Smooth muscle cell (in vitro differentiated cells): ENCODE results near the gene PTPN1. TPM values are rescaled to one million over a fixed set of nuclear protein-coding genes. Genes with fewer than 3 reads are reported as not detected.

Experiments
- DNase-seq: peaks from one replicate; lab custom pipeline; 2025; ENCODE audit not compliant: unreplicated experiment; lab: John Stamatoyannopoulos, UW
- H2AFZ ChIP-seq: fragments of 200-600 bp; sonication (generic); 2 replicates; pipeline ENCODE4 v1.6.0; 2016; ENCODE audit warnings: antibody characterized with exemption, low read depth, mild to moderate bottlenecking
- H3F3A ChIP-seq: fragments of 200-600 bp; sonication (generic); 2 replicates; pipeline ENCODE4 v1.6.0; 2017; ENCODE audit warnings: antibody characterized with exemption, low read depth
- H3K27ac ChIP-seq: fragments of 200-600 bp; sonication (generic); 2 replicates; pipeline ENCODE4 v1.5.1; 2016; ENCODE audit warnings: low read depth, mild to moderate bottlenecking
- H3K27me3 ChIP-seq: fragments of 200-600 bp; sonication (generic); 2 replicates; pipeline ENCODE4 v1.6.1; 2016; ENCODE audit warnings: low read depth, mild to moderate bottlenecking
- H3K36me3 ChIP-seq: fragments of 200-600 bp; sonication (generic); 2 replicates; pipeline ENCODE4 v1.5.1; 2016; ENCODE audit warnings: low read depth
- H3K4me1 ChIP-seq: fragments of 200-600 bp; sonication (generic); 2 replicates; pipeline ENCODE4 v1.5.1; 2016; ENCODE audit warnings: low read depth
- H3K4me2 ChIP-seq: fragments of 200-600 bp; sonication (generic); 2 replicates; pipeline ENCODE4 v1.6.0; 2016; ENCODE audit warnings: mild to moderate bottlenecking
- H3K4me3 ChIP-seq: fragments of 200-600 bp; sonication (generic); 2 replicates; pipeline ENCODE4 v1.5.1; 2016; ENCODE audit warnings: mild to moderate bottlenecking
- H3K79me2 ChIP-seq: fragments of 200-600 bp; sonication (generic); 2 replicates; pipeline ENCODE4 v1.6.0; 2016; ENCODE audit warnings: low read depth, mild to moderate bottlenecking
- H3K9ac ChIP-seq: fragments of 200-600 bp; sonication (generic); 2 replicates; pipeline ENCODE4 v1.6.0; 2016; ENCODE audit warnings: low read depth
- H3K9me3 ChIP-seq: fragments of 200-600 bp; sonication (generic); replicated peaks from 2 replicates; pipeline ENCODE4 v1.5.1; 2016; ENCODE audit warnings: low read depth
- H4K20me1 ChIP-seq: fragments of 200-600 bp; sonication (generic); 2 replicates; pipeline ENCODE4 v1.6.0; 2016; ENCODE audit warnings: low read depth
- CTCF ChIP-seq: fragments of 200-600 bp; sonication (generic); IDR thresholded peaks from 2 replicates; pipeline ENCODE4 v1.5.1; 2017; ENCODE audit warnings: borderline replicate concordance, mild to moderate bottlenecking, antibody characterized with exemption; ENCODE audit not compliant: insufficient read depth, poor library complexity, severe bottlenecking
- WGBS: methylation state at CpG from one replicate; pipeline ENCODE4 v1.1.7; 2016; ENCODE audit warnings: low lambda C conversion rate; 5-methylcytosine and 5-hydroxymethylcytosine counted together
- polyA plus RNA-seq: library from polyadenylated mRNA; unstranded; fragments of >200 nt; fragmentation: Nextera tagmentation; extraction: Ambion mirVana; gene quantifications from 2 replicates; pipeline ENCODE4 v1.2.1, GENCODE V29; 2016
- total RNA-seq: library from RNA; depleted of rRNA; stranded (reverse); fragments of >200 nt; gene quantifications from 2 replicates; pipeline ENCODE4 v1.2.3, GENCODE V29; 2014

Gene PTPN1
- total and polyA plus RNA-seq, 2 experiments from 2014 or later: 16.1 to 28.9 TPM

GRCh38 chr20:50464026-50464724 is 46.0 kb upstream of the PTPN1 start:
- 26% methylated on average over 20 of the region's 21 CpGs for WGBS
- TF ChIP-seq CTCF: peak; percentile 64
- H3K79me2 ChIP-seq: no peaks in the 10 kb centered on the region
- peak overlapping the region; percentile 44 for H2AFZ ChIP-seq
- H3K4me1 ChIP-seq: no peaks in the 10 kb centered on the region
- no peaks in the 10 kb centered on the region for H4K20me1 ChIP-seq
- no peak overlapping the region for H3K4me3 ChIP-seq
- no peaks in the 10 kb centered on the region for H3K9me3 ChIP-seq
- no peak overlapping the region for H3K9ac ChIP-seq
- no peak overlapping the region for H3K27ac ChIP-seq
- H3K4me2 ChIP-seq: peak overlapping the region; percentile 54
- H3F3A ChIP-seq: no peaks in the 10 kb centered on the region
- H3K27me3 ChIP-seq: no peaks in the 10 kb centered on the region
- peak; percentile 28 for DNase-seq
- H3K36me3 ChIP-seq: no peaks in the 10 kb centered on the region

GRCh38 chr20:50464725-50465650 is 45.2 kb upstream of the PTPN1 start:
- Histone ChIP-seq H3K79me2 (no peaks in the 10 kb centered on the region), H4K20me1 (no peaks in the 10 kb centered on the region), H3K36me3 (no peaks in the 10 kb centered on the region), H3K27me3 (no peaks in the 10 kb centered on the region), H3K4me1 (no peaks in the 10 kb centered on the region), H3K4me3 (no peak overlapping the region), H2AFZ (no peak overlapping the region), H3K9ac (no peak overlapping the region), H3K27ac (no peak overlapping the region), H3K9me3 (no peaks in the 10 kb centered on the region), H3F3A (no peaks in the 10 kb centered on the region), H3K4me2 (peak overlapping the region; percentile 54)
- 82% methylated on average over 14 of the region's 14 CpGs for WGBS
- TF ChIP-seq CTCF: no peak
- no peak for DNase-seq

GRCh38 chr20:50467174-50467573 is 43.0 kb upstream of the PTPN1 start:
- Histone ChIP-seq H3K27me3 (no peaks in the 10 kb centered on the region), H2AFZ (no peak overlapping the region), H3K79me2 (no peaks in the 10 kb centered on the region), H3K4me3 (no peak overlapping the region), H3K9ac (no peak overlapping the region), H3K27ac (no peak overlapping the region), H4K20me1 (no peaks in the 10 kb centered on the region), H3K4me2 (no peak overlapping the region), H3K36me3 (no peaks in the 10 kb centered on the region), H3F3A (no peaks in the 10 kb centered on the region), H3K4me1 (no peaks in the 10 kb centered on the region), H3K9me3 (no peaks in the 10 kb centered on the region)
- DNase-seq: no peak
- no peak for TF ChIP-seq CTCF
- 87% methylated on average over 6 of the region's 6 CpGs for WGBS
